GM21381 (cell line): Measurements from ENCODE around the gene GAB2.
A peak's percentile ranks its signal among the peaks of the same experiment; 100 is the strongest.
"Not testable (repeated sequence)": the region's sequence is repeated elsewhere in the genome, so short reads cannot be mapped to it uniquely, and the experiment has no call there.

Source experiments
- ATAC-seq: cut with Tn5 transposase; IDR thresholded peaks from one replicate; pipeline ENCODE4 v1.9.1; 2021; ENCODE audit warnings: mild to moderate bottlenecking, moderate library complexity; ENCODE audit not compliant: unreplicated experiment

GAB2 gene

DNA sequence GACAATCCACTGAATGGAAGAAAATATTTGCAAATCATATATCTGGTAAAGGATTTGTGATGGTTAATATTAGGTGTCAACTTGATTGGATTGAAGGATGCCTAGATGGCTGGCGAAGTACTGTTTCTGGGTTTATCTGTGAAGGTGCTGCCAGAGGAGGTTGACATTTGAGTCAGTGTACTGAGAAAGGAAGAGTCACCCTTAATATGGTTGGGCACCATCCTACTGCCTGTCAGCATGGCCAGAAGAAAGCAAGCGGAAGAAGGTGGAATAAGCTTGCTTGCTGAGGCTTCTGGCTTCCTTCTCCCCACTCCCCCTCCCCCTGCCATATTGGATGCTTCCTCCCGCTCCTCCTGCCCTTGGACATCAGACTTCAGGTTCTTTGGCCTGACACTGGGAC, 101.9 kb downstream of the GAB2 start:
- no peak for ATAC-seq

- no peak for ATAC-seq
Measured at GRCh38 chr11:78314762-78315161, 102.9 kb downstream of the GAB2 start.

DNA sequence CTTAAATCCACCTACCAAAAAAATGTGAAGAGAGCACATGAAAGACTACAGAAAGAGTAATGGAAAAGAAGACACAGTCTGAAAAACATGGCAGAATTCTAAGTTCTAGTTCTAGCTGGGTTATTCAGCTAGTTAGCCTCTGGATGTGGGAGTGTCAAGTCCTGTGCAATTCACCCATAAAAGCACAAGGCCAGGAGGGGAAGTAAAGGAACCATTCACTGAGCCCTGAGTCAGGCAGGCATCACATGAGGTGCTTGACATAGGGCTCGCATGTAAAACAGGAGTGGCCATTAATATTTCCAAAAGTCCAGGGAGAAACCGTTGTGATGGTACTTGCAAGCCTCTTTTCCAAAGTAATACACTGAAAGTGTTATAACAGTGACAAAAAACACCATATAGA, 103.7 kb downstream of the GAB2 start:
- ATAC-seq = no peak

- no peak for ATAC-seq
Measured at GRCh38 chr11:78313181-78313795, 104.3 kb downstream of the GAB2 start.

- ATAC-seq = no peak
Measured at GRCh38 chr11:78312712-78313111, 104.9 kb downstream of the GAB2 start.

DNA sequence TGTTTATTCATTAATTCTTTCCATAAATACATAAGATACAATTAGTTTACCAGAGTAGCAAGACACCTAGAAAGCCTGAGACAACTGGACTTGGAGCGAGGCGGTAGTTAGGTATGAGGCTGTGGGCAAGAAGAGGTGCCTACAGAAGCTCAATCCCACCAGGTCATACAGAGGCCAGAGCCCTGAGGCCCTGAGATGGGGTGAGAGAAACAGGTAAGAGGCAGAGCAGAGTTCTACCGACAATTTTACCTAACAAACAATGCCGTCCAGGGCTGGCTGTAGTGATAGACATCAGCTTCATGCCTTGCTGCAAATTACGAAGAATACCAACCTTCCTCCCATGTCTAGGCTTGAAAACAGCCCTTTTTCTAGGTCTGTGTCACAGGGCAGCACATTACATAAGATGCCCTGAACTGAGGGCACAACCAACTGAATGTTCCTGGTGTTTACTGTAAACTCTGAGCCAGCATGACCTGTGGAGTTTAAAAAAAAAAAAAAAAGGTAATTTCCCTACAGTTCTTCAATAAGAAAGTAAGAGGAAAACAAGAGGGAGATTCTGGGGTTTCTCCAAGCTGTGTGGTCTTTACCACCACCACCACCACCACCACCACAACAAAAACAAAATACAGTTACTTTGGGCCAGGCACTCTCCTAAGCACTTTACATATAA, 105.8 kb downstream of the GAB2 start:
- ATAC-seq = no peak

GRCh38 chr11:78310500-78310909, 107.1 kb downstream of the GAB2 start:
- peak; percentile 88 for ATAC-seq

- no peak for ATAC-seq
Measured at GRCh38 chr11:78304201-78304600, 113.4 kb downstream of the GAB2 start.

- ATAC-seq = no peak
Measured at GRCh38 chr11:78300108-78300839, 117.3 kb downstream of the GAB2 start.

- no peak for ATAC-seq
Measured at GRCh38 chr11:78299000-78299710, 118.5 kb downstream of the GAB2 start.

DNA sequence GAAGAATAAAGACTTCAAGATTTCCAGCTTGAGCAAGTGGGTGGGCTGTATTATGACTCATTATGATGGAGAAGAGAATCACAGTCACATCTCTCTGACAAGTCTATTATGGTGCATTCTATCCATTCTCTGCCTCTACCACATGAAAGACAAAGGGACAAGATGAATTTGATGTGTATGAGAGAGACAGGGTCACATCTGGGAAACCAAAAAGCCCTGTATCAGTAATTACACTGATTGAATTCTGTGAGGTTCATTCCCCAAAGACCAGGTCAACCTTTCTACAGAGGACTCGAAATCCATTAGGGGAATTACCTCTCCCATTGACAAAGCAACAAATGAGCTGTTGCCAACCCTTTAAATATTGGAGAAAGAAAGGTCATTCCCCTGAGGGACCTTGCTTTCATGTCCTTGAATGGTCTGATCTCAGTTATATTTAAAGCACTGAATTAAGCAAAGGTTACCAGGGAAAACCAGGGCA, 119.3 kb downstream of the GAB2 start:
- no peak for ATAC-seq

- no peak for ATAC-seq
Measured at GRCh38 chr11:78295991-78296930, 121.4 kb downstream of the GAB2 start.

DNA sequence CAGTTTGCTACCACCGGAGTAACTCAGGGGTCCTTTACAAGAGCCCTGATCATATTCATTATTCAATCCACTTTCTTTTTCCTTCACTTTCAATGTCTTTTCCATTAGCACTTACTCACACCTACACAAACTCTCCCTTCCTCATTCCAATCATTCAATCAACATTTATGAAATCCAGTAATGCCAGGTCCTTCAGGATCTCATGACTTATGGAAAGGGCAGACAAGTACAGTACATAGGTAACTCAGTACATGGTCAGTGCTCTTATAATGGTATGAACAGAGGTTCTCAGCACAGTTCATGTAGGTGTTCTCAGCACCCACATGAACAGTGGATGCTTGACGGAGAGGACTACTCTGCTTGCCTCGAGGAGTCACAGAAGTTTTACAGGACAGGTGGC, 122.3 kb downstream of the GAB2 start:
- ATAC-seq = no peak

GRCh38 chr11:78294100-78294499, 123.5 kb downstream of the GAB2 start:
- not testable (repeated sequence) for ATAC-seq

DNA sequence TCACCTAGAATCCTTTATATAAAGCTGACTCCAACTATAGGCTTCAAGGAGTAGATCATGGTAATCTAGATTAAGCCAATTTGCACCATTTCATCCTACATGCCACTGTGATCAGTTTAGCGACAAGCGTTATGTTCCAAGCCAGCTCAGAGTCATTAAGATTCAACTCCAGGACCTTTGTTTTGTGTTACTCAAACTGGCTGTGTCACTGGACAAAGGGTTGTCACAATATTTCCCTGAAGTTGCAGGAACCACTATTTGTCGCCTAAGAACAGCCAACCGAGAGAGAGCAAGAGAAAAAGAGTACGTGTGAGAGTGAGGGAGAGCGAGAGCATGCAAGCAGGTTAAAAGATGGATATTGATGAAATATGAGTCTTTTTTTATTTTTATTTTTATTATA, 124.1 kb downstream of the GAB2 start:
- no peak for ATAC-seq

DNA sequence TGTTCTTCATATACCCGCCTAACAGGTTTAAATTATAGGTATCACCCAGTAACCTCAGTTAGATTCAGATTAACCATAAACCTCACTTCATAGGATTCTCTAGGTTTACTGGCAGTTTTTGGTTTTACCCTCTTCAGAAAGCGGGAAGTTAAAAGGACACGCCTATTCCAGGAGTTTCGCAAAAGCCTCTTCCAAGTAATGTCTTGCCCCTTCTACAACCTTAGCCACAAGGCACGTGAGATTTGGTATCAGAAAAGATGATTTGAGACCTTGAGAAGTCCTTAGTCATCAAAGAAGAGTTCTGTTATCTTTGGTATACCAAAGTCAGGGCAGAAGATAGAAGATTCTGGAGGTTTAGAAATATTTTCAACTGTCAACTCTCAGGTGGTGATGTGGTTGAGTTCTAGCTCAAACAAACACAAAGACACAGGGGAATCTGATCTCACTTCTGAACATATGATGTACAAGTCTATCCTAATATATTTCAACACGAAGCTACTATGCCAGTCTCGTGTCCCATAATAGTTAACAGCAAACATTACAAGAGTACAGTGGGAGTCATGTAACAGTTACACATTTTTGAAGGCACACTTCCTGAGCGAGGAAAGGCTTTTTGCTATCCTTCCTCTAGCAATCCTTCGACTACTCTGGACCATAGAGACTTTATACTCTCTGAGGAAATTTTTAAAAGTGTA, 125.4 kb downstream of the GAB2 start:
- no peak for ATAC-seq

DNA sequence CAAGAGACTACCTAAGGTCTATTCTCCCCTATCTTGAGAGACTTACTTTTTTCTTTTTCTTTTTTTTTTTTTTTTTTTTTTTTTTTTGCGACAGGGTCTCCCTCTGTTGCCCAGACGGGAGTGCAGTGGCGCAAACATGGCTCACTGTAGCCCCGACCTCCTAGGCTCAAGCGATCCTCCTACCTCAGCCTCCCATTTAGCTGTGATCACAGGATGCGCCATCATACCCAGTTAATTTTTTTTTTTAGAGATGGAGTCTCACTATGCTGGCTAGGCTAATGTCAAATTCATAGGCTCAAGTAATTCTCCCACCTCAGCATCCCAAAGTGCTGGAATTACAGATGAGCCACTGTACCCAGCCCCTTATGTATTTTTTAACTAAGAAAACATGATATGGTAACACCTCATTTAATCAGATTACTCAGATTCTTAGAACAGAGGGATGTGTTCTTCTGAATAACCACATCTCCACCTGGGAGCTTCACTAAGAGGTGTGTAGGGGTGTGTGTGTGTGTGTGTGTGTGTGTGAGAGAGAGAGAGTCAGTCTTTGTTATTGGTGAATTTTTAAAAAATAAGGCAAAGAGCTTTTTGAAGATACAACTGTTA, 126.0 kb downstream of the GAB2 start:
- ATAC-seq = no peak

DNA sequence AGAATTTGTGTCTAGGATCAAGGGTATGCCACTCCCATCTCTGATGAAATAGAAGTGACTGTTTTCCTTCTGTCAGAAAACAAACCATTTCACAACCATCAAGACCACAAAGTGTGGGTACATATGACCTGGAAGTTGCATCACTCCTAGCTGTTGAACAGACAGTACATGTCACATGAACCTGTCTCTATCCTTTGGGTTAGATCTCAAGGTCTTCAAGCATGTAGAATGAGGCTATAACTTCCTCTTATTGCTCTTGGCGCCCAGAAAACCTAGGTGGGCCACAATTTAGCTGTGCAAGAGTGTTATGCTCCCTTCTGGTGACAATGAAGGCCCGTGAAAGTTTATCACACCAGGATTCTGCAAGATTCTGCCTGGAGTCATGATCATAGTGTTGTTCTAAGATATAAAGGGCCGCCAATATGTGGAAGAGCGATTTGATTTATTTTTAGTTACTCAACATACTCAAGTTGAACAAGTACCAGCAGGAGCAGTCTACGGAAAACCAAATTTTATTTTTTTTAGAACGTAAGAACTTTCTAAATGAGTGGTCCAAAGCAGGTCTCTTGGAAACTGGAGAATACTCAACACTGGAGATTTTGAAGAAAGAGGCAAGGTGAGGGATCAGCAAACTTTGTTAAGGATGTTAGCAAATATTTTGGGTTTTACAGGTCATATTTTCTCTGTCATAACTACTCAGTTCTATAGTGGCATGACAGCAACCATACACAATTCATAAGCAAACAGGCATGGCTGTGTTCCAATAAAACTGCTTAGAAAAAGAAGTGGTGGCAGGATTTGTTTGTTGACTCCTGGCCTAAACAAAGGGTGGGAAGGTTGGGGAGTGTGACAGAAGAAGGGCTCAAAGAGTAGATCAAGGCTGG, 127.1 kb downstream of the GAB2 start:
- no peak for ATAC-seq
